ENCODE measurements around the gene GTF2I.
"Not testable (repeated sequence)": the region's sequence is repeated elsewhere in the genome, so short reads cannot be mapped to it uniquely, and the experiment has no call there.

Gene GTF2I

GRCh38 chr7:74758268-74758667, 100.8 kb downstream of the GTF2I start:
- H3K36me3 ChIP-seq; H3K9me3 ChIP-seq (ENCODE audit: severe bottlenecking); H3K27me3 ChIP-seq (ENCODE audit: insufficient read depth, low read depth, severe bottlenecking); H3K4me3 ChIP-seq (ENCODE audit: low read depth, low read length); H3K27ac ChIP-seq; DNase-seq: not testable (repeated sequence)

DNA sequence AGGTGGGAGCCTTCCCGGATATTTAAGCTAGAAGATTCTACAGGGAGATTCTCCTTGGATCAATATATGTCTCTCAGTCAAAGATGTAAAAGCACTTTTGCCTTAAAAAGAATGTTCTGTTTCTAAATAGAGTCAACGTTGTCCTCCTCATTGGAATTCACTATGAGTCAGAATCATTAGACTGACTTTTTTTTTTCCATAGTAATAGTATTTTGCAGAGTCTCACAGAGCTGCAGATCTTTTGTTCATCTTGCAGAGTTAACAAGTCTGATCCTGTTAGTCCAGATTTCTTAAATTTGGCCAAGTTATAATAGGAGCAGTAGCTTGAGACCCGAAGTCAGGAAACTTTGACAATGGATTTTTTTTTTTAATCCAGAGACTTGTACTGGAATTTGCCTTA, 101.5 kb downstream of the GTF2I start:
- not testable (repeated sequence) for H3K9me3 ChIP-seq (ENCODE audit: severe bottlenecking)

GRCh38 chr7:74765205-74765918, 107.8 kb downstream of the GTF2I start:
- H3K27me3 ChIP-seq (ENCODE audit: insufficient read depth, low read depth, severe bottlenecking); H3K4me3 ChIP-seq (ENCODE audit: low read depth, low read length); DNase-seq; H3K36me3 ChIP-seq; H3K27ac ChIP-seq; H3K9me3 ChIP-seq (ENCODE audit: severe bottlenecking): not testable (repeated sequence)

More for the DNA sequence above, 101.5 kb downstream of the GTF2I start:
- not testable (repeated sequence) for H3K36me3 ChIP-seq; H3K27ac ChIP-seq; H3K4me3 ChIP-seq (ENCODE audit: low read depth, low read length); DNase-seq; H3K27me3 ChIP-seq (ENCODE audit: insufficient read depth, low read depth, severe bottlenecking)

DNA sequence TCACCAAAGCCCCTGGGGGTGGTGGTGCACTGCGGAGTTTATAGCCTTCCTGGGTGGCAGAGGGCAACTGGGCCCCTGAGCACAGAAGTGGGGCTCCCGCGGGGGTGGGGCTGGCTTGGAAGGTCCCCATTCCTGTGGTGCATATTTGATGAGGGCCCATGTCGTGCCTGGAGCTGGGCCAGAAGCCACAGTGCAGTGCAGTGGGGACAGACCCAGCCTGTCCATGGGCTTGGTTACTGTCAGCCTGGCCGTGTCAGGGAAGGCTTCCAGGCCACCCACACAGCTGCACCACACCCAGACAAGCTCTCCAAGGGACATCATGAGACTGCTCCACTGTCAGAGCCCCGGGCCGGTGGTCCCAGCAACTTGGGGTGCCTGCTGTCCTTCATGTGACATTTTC, 109.0 kb downstream of the GTF2I start:
- not testable (repeated sequence) for H3K27me3 ChIP-seq (ENCODE audit: insufficient read depth, low read depth, severe bottlenecking); DNase-seq; H3K36me3 ChIP-seq; H3K9me3 ChIP-seq (ENCODE audit: severe bottlenecking); H3K4me3 ChIP-seq (ENCODE audit: low read depth, low read length); H3K27ac ChIP-seq

DNA sequence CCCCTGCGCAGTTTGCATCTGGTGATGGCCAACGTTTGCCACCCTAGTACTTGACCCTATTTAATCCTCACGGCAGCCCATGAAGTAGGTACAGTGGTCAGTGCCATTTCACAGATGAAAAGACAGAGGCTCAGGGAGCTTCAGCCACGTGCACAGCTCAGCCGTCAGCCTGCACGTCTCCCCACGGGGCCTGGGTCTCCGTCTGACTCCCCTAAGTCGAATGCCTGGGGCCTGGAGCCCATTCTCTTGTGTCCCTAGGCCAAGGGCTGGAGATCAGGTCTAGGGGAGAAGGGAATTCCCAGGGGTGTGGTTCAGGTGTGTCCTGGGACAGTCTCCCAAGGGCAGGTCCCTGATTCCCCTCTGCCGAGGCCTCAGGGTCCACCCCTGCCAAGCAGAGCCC, 109.5 kb downstream of the GTF2I start:
- not testable (repeated sequence) for H3K9me3 ChIP-seq (ENCODE audit: severe bottlenecking); H3K27me3 ChIP-seq (ENCODE audit: insufficient read depth, low read depth, severe bottlenecking); H3K27ac ChIP-seq; H3K36me3 ChIP-seq; H3K4me3 ChIP-seq (ENCODE audit: low read depth, low read length); DNase-seq

DNA sequence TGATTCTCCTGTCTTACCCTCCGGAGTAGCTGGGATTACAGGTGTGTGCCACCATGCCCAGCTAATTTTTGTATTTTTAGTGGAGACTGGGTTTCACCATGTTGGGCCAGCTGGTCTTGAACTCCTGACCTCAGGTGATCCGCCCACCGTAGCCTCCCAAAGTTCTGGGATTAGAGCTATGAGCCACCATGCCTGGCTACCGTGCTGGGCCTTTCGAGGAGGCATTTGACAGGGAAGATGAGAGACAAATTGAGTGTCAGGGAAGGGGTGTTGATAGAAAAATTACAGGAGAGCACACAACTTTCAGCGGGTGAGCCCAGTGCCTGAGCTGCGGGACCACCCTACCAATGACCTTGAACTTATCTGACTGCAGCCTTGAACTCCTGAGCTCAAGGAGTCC, 112.5 kb downstream of the GTF2I start:
- H3K27me3 ChIP-seq (ENCODE audit: insufficient read depth, low read depth, severe bottlenecking); DNase-seq; H3K9me3 ChIP-seq (ENCODE audit: severe bottlenecking); H3K36me3 ChIP-seq; H3K27ac ChIP-seq; H3K4me3 ChIP-seq (ENCODE audit: low read depth, low read length): not testable (repeated sequence)

DNA sequence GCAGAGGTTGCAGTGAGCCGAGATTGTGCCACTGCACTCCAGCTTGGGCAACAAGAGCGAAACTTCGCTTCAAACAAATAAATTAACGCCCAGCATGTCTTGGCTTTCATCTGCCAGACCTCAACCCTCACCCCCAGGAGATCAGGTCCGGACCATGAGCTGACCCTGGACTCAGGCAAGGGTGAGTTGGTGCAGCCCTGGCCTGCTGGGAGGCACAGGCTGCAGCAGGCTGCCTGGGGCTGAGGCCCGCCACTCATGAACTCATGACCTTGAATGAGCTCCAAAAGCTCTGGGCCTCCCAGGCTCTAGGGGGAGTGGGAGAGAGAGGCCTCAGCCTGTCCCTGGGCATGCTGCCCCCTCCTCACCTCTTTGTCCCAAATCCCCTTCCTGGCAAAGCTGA, 114.6 kb downstream of the GTF2I start:
- peak; percentile 11 for DNase-seq
- not testable (repeated sequence) for H3K27ac ChIP-seq; H3K27me3 ChIP-seq (ENCODE audit: insufficient read depth, low read depth, severe bottlenecking); H3K36me3 ChIP-seq; H3K9me3 ChIP-seq (ENCODE audit: severe bottlenecking); H3K4me3 ChIP-seq (ENCODE audit: low read depth, low read length)

DNA sequence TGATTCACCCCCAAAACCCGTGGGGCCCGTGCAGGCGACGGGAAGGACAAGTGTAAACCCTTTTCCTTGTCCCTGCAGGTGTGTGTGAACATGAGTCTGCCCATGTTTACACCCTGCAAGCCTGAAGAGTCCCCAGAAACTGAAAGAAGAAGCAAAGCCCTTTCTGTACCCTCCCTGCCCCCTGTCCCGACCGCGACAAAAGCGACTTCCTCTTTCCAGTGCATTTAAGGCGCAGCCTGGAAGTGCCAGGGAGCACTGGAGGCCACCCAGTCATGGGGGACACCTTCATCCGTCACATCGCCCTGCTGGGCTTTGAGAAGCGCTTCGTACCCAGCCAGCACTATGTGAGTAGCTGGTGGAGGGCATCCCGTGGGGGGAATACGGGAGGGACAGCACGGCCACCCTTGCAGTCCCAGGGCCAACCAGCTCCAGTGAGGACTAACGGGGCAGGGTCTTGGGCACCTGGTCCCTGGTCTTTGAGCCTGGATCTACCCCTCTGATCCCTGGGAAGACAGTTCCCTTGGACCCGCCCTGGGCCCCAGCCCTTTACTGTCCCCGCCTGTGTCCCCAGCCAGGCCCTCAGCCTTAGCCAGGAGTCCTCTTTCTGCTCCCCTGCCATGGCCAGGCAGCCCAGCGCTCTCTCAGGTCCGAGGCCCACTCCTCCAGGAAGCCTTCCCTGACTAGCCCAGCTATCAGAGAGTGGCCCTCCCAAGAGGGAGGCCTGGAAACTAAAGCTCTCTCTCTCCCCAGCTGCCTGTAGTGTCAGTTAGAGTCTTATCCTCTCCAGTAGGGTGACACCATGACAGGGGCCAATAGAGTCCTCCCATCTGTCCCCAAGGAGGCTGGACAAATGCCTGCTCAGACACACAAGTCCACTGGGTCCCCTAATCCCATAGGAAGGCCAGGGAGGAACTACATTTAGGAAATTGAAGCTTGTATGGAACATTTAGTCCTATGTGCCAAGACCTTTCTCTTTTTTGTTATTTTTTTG, 116.5 kb downstream of the GTF2I start, which contains the start of gene NCF1:
NCF1 (plus strand) TSS at position 252 of the 991 bp plus-strand sequence; CDS start at position 273, 21 bp downstream.
- not testable (repeated sequence) for H3K4me3 ChIP-seq (ENCODE audit: low read depth, low read length); H3K27me3 ChIP-seq (ENCODE audit: insufficient read depth, low read depth, severe bottlenecking); H3K27ac ChIP-seq; DNase-seq; H3K9me3 ChIP-seq (ENCODE audit: severe bottlenecking); H3K36me3 ChIP-seq

DNA sequence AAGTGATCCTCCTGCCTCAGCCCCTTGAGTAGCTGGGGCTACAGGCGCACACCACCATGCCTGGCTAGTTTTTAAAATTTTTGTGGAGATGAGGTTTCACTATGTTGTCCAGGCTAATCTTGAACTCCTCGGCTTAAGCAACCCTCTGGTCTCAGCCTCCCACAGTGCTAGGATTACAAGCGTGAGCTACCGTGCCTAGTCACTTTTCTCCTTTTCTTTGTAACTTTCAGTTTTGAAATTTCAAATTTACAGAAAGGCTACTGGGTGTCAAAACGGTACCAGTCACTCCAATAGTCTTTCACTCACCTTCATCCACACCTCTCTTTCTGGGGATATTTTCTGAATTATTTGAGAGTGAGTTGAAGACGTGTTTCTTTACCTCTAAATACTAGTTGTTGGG, 117.6 kb downstream of the GTF2I start:
- H3K36me3 ChIP-seq; H3K9me3 ChIP-seq (ENCODE audit: severe bottlenecking); H3K4me3 ChIP-seq (ENCODE audit: low read depth, low read length); DNase-seq; H3K27me3 ChIP-seq (ENCODE audit: insufficient read depth, low read depth, severe bottlenecking); H3K27ac ChIP-seq: not testable (repeated sequence)

GRCh38 chr7:74779053-74779452, 121.5 kb downstream of the GTF2I start:
- not testable (repeated sequence) for H3K27me3 ChIP-seq (ENCODE audit: insufficient read depth, low read depth, severe bottlenecking); H3K9me3 ChIP-seq (ENCODE audit: severe bottlenecking); H3K36me3 ChIP-seq; H3K27ac ChIP-seq; DNase-seq; H3K4me3 ChIP-seq (ENCODE audit: low read depth, low read length)

GRCh38 chr7:74781746-74782145, 124.2 kb downstream of the GTF2I start:
- H3K36me3 ChIP-seq; DNase-seq; H3K9me3 ChIP-seq (ENCODE audit: severe bottlenecking); H3K27ac ChIP-seq; H3K4me3 ChIP-seq (ENCODE audit: low read depth, low read length); H3K27me3 ChIP-seq (ENCODE audit: insufficient read depth, low read depth, severe bottlenecking): not testable (repeated sequence)

GRCh38 chr7:74783595-74783994, 126.1 kb downstream of the GTF2I start:
- not testable (repeated sequence) for H3K36me3 ChIP-seq; DNase-seq; H3K27me3 ChIP-seq (ENCODE audit: insufficient read depth, low read depth, severe bottlenecking); H3K9me3 ChIP-seq (ENCODE audit: severe bottlenecking); H3K27ac ChIP-seq; H3K4me3 ChIP-seq (ENCODE audit: low read depth, low read length)

- H3K27me3 ChIP-seq (ENCODE audit: insufficient read depth, low read depth, severe bottlenecking); H3K27ac ChIP-seq; H3K36me3 ChIP-seq; H3K9me3 ChIP-seq (ENCODE audit: severe bottlenecking); H3K4me3 ChIP-seq (ENCODE audit: low read depth, low read length): not testable (repeated sequence)
- DNase-seq, result peak; percentile 34
These were observed 131.0 kb downstream of the GTF2I start for GRCh38 chr7:74788369-74789150.

GRCh38 chr7:74789200-74789736, 131.8 kb downstream of the GTF2I start:
- not testable (repeated sequence) for H3K27ac ChIP-seq; H3K36me3 ChIP-seq; H3K27me3 ChIP-seq (ENCODE audit: insufficient read depth, low read depth, severe bottlenecking); H3K4me3 ChIP-seq (ENCODE audit: low read depth, low read length); H3K9me3 ChIP-seq (ENCODE audit: severe bottlenecking); DNase-seq

Data from WERI-Rb-1 (cell line).